Thymus (tissue), 11 donors: ENCODE data around the gene NEUROG3. TPM values are rescaled to one million over a fixed set of nuclear protein-coding genes. Genes with fewer than 3 reads are reported as not detected.

ENCODE experiments used
- DNase-seq, 9 donors: peaks; one replicate each; pipeline ENCODE4 v3.0.0-alpha.2; 2013; ENCODE audit warnings: low spot score in 9 of 9, low read depth in 6 of 9, missing footprints in 1 of 9
- H3K27ac ChIP-seq, 2 donors: one replicate each; pipeline ENCODE4 v1.5.1; 2013; ENCODE audit warnings: control low read depth in 1 of 2, low read depth in 1 of 2, low read length in 1 of 2, mild to moderate bottlenecking in 1 of 2, moderate library complexity in 1 of 2
- H3K27me3 ChIP-seq, 2 donors: one replicate each; pipeline ENCODE4 v1.5.1; 2013; ENCODE audit warnings: low read length in 1 of 2; ENCODE audit not compliant: control insufficient read depth in 2 of 2, insufficient read depth in 1 of 2
- H3K36me3 ChIP-seq, 2 donors: one replicate each; pipeline ENCODE4 v1.5.1; 2013; ENCODE audit warnings: low read length in 1 of 2, mild to moderate bottlenecking in 1 of 2, moderate library complexity in 1 of 2; ENCODE audit not compliant: control insufficient read depth in 2 of 2, insufficient read depth in 2 of 2
- H3K4me1 ChIP-seq, 2 donors: one replicate each; pipeline ENCODE4 v1.5.1; 2013; ENCODE audit warnings: low read length in 2 of 2; ENCODE audit not compliant: control insufficient read depth in 2 of 2, insufficient read depth in 2 of 2
- H3K4me3 ChIP-seq, 2 donors: one replicate each; pipeline ENCODE4 v1.5.1; 2013; ENCODE audit warnings: low read length in 2 of 2, control low read depth in 1 of 2, mild to moderate bottlenecking in 1 of 2
- H3K9me3 ChIP-seq, 2 donors: one replicate each; pipeline ENCODE4 v1.5.1; 2013; ENCODE audit warnings: low read length in 1 of 2, mild to moderate bottlenecking in 1 of 2; ENCODE audit not compliant: control insufficient read depth in 2 of 2, insufficient read depth in 1 of 2
- WGBS: extraction: QIAGEN DNeasy Blood & Tissue Kit; methylation state at CpG from one replicate; pipeline ENCODE4 v1.1.7; 2013; 5-methylcytosine and 5-hydroxymethylcytosine counted together
- polyA plus RNA-seq: library from polyadenylated mRNA; stranded (reverse); fragments of 200-250 nt; gene quantifications from one replicate; pipeline ENCODE4 v1.2.3, GENCODE V29; 2013
- total RNA-seq: library from RNA; stranded (reverse); fragments of 120-200 nt; gene quantifications from one replicate; pipeline ENCODE4 v1.2.4, GENCODE V29; 2013
- donor health status: healthy.

The NEUROG3 gene
- total and polyA plus RNA-seq, 2 donors = 0.14 TPM; not detected in 1

GRCh38 chr10:69588358-69588757, 15.1 kb upstream of the NEUROG3 start:
- H3K4me1 ChIP-seq = no peaks in the 10 kb centered on the region
- WGBS = 12% methylated on average over 3 of the region's 3 CpGs
- no peaks in the 10 kb centered on the region for H3K9me3 ChIP-seq
- no peak overlapping the region for H3K4me3 ChIP-seq
- DNase-seq = no peak
- H3K36me3 ChIP-seq = no peaks in the 10 kb centered on the region
- no peak overlapping the region for H3K27ac ChIP-seq
- H3K27me3 ChIP-seq = peaks cover 0 to 2% of the 10 kb centered on the region in 2 donors

- no peak overlapping the region for H3K4me3 ChIP-seq
- no peak for DNase-seq
- no peaks in the 10 kb centered on the region for H3K9me3 ChIP-seq
- peaks cover 7 to 21% of the 10 kb centered on the region in 2 donors for H3K27me3 ChIP-seq
- H3K4me1 ChIP-seq = no peaks in the 10 kb centered on the region
- WGBS = 96% methylated on average over 3 of the region's 3 CpGs
- H3K36me3 ChIP-seq = no peaks in the 10 kb centered on the region
- H3K27ac ChIP-seq = no peak overlapping the region
Observed at GRCh38 chr10:69584624-69585023, 11.4 kb upstream of the NEUROG3 start.

- no peak for DNase-seq
- Histone ChIP-seq H3K27me3 (peaks cover 22 to 36% of the 10 kb centered on the region in 2 donors), H3K36me3 (no peaks in the 10 kb centered on the region), H3K4me1 (no peaks in the 10 kb centered on the region), H3K27ac (no peak overlapping the region), H3K9me3 (no peaks in the 10 kb centered on the region), H3K4me3 (no peak overlapping the region)
- 74% methylated on average over 2 of the region's 2 CpGs for WGBS
Observed at GRCh38 chr10:69583106-69583505, 9.9 kb upstream of the NEUROG3 start.

- Histone ChIP-seq H3K4me3 (no peak overlapping the region), H3K27me3 (peaks cover 49 to 63% of the 10 kb centered on the region in 2 donors), H3K36me3 (no peaks in the 10 kb centered on the region), H3K9me3 (no peaks in the 10 kb centered on the region), H3K27ac (no peak overlapping the region), H3K4me1 (no peaks in the 10 kb centered on the region)
- WGBS = 76% methylated on average over 5 of the region's 5 CpGs
- DNase-seq = no peak
Observed at GRCh38 chr10:69580435-69580834, 7.2 kb upstream of the NEUROG3 start.

- no peak for DNase-seq
- peaks cover 57 to 72% of the 10 kb centered on the region in 2 donors for H3K27me3 ChIP-seq
- no peak overlapping the region for H3K4me3 ChIP-seq
- no peaks in the 10 kb centered on the region for H3K4me1 ChIP-seq
- no peak overlapping the region for H3K27ac ChIP-seq
- peaks cover 0 to under 1% of the 10 kb centered on the region in 2 donors for H3K9me3 ChIP-seq
- H3K36me3 ChIP-seq = no peaks in the 10 kb centered on the region
- 14% methylated on average over 8 of the region's 8 CpGs for WGBS
Observed at GRCh38 chr10:69579464-69580060, 6.3 kb upstream of the NEUROG3 start.

- 9% methylated on average over 32 of the region's 32 CpGs for WGBS
- no peaks in the 10 kb centered on the region for H3K4me1 ChIP-seq
- DNase-seq = no peak
- H3K4me3 ChIP-seq = no peak overlapping the region
- H3K27me3 ChIP-seq = peaks cover 66 to 81% of the 10 kb centered on the region in 2 donors
- H3K36me3 ChIP-seq = no peaks in the 10 kb centered on the region
- H3K9me3 ChIP-seq = peaks cover 0 to 2% of the 10 kb centered on the region in 2 donors
- H3K27ac ChIP-seq = no peak overlapping the region
Observed at GRCh38 chr10:69578508-69578991, 5.3 kb upstream of the NEUROG3 start.

- H3K9me3 ChIP-seq = peaks cover 0 to 2% of the 10 kb centered on the region in 2 donors
- no peak for DNase-seq
- H3K4me1 ChIP-seq = peaks cover 0 to 2% of the 10 kb centered on the region in 2 donors
- WGBS = 4% methylated on average over 51 of the region's 51 CpGs
- H3K27ac ChIP-seq = no peak overlapping the region
- H3K27me3 ChIP-seq = peaks cover 76 to 90% of the 10 kb centered on the region in 2 donors
- no peak overlapping the region for H3K4me3 ChIP-seq
- no peaks in the 10 kb centered on the region for H3K36me3 ChIP-seq
Observed at GRCh38 chr10:69577268-69578232, 4.3 kb upstream of the NEUROG3 start.

GRCh38 chr10:69576334-69577011, 3.3 kb upstream of the NEUROG3 start:
- H3K4me1 ChIP-seq = peaks cover 0 to 2% of the 10 kb centered on the region in 2 donors
- 5% methylated on average over 28 of the region's 28 CpGs for WGBS
- DNase-seq = no peak
- H3K27me3 ChIP-seq = peaks cover 86 to 100% of the 10 kb centered on the region in 2 donors
- no peaks in the 10 kb centered on the region for H3K36me3 ChIP-seq
- H3K27ac ChIP-seq = no peak overlapping the region
- H3K4me3 ChIP-seq = no peak overlapping the region
- peaks cover 0 to 2% of the 10 kb centered on the region in 2 donors for H3K9me3 ChIP-seq
